ENCODE measurements around the gene CLINT1.

GRCh38 chr5:157860898-157861890, 2.2 kb upstream of the CLINT1 start:
- TF ChIP-seq, protein P1, sequence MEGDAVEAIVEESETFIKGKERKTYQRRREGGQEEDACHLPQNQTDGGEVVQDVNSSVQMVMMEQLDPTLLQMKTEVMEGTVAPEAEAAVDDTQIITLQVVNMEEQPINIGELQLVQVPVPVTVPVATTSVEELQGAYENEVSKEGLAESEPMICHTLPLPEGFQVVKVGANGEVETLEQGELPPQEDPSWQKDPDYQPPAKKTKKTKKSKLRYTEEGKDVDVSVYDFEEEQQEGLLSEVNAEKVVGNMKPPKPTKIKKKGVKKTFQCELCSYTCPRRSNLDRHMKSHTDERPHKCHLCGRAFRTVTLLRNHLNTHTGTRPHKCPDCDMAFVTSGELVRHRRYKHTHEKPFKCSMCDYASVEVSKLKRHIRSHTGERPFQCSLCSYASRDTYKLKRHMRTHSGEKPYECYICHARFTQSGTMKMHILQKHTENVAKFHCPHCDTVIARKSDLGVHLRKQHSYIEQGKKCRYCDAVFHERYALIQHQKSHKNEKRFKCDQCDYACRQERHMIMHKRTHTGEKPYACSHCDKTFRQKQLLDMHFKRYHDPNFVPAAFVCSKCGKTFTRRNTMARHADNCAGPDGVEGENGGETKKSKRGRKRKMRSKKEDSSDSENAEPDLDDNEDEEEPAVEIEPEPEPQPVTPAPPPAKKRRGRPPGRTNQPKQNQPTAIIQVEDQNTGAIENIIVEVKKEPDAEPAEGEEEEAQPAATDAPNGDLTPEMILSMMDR (conservative IDR thresholded peaks at IDR 0.05; ENCODE audit: low read depth, low read length) = no peak
- TF ChIP-seq POLR2A (IDR thresholded peaks at IDR 0.05; ENCODE audit: low read depth, low read length) (no peak), RFX5 (IDR thresholded peaks at IDR 0.05; ENCODE audit: low read depth, low read length) (no peak), CEBPB (IDR thresholded peaks at IDR 0.05; ENCODE audit: low read depth, low read length) (no peak), MXI1 (IDR thresholded peaks at IDR 0.05; ENCODE audit: borderline replicate concordance, low read depth, low read length) (no peak), CHD1 (IDR thresholded peaks at IDR 0.05; ENCODE audit: low read depth, low read length) (no peak), MAZ (IDR thresholded peaks at IDR 0.05; ENCODE audit: borderline replicate concordance, low read depth, low read length) (no peak), RAD21 (IDR thresholded peaks at IDR 0.05; ENCODE audit: low read length) (no peak), USF2 (IDR thresholded peaks at IDR 0.05; ENCODE audit: low read depth, low read length) (no peak), SMC3 (IDR thresholded peaks at IDR 0.05; ENCODE audit: low read depth, low read length) (no peak), BHLHE40 (IDR thresholded peaks at IDR 0.05; ENCODE audit: low read depth, low read length) (no peak), MAFK (IDR thresholded peaks at IDR 0.05; ENCODE audit: low read depth, low read length) (no peak)
- TF ChIP-seq, protein P2, sequence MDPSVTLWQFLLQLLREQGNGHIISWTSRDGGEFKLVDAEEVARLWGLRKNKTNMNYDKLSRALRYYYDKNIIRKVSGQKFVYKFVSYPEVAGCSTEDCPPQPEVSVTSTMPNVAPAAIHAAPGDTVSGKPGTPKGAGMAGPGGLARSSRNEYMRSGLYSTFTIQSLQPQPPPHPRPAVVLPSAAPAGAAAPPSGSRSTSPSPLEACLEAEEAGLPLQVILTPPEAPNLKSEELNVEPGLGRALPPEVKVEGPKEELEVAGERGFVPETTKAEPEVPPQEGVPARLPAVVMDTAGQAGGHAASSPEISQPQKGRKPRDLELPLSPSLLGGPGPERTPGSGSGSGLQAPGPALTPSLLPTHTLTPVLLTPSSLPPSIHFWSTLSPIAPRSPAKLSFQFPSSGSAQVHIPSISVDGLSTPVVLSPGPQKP (IDR thresholded peaks at IDR 0.05; ENCODE audit: borderline replicate concordance, low read depth, low read length) = no peak

Measured in IMR-90 (cell line).